GM12878 (cell line): Measurements from ENCODE around the gene AP2S1. TPM values are rescaled to one million over a fixed set of nuclear protein-coding genes. Genes with fewer than 3 reads are reported as not detected.

ENCODE experiments used
- ATAC-seq: fragments of 200-7000 bp; cut with Tn5 transposase; 3 replicates; pipeline ENCODE4 v1.9.1; 2020; ENCODE audit warnings: mild to moderate bottlenecking, moderate library complexity
- BruUV-seq: library from RNA; stranded (reverse); fragments of 400-500 nt; replicated peaks from 2 replicates; lab custom pipeline; 2021; lab: Mats Ljungman, UMichigan
- CTCF ChIA-PET: fragments of 300-600 bp; sonication (Branson Sonifier 250); formaldehyde crosslinking; extraction: SDS; loops from one replicate; lab custom pipeline; 2021; ENCODE audit warnings: inconsistent platforms; lab: Yijun Ruan, JAX
- POLR2A ChIA-PET: fragments of 350-600 bp; formaldehyde crosslinking; extraction: SDS; loops from one replicate; lab custom pipeline; 2021; ENCODE audit warnings: inconsistent platforms; lab: Charles Lee
- RAD21 ChIA-PET: fragments of 300-600 bp; sonication (Branson Sonifier 250); formaldehyde crosslinking; loops from one replicate; lab custom pipeline; 2023; ENCODE audit warnings: antibody characterized with exemption; ENCODE audit not compliant: unreplicated experiment; lab: Charles Lee
- SMC1A ChIA-PET: fragments of 300-600 bp; sonication (Branson Sonifier 250); formaldehyde crosslinking; loops from one replicate; lab custom pipeline; 2023; ENCODE audit not compliant: unreplicated experiment, uncharacterized antibody; lab: Charles Lee
- DNase-seq: peaks from one replicate; pipeline ENCODE4 v3.0.0-alpha.2; 2011; ENCODE audit warnings: low read depth, low spot score
- FAIRE-seq: peaks from 3 replicates; lab custom pipeline; 2011; peaks lifted over from hg19 to GRCh38; lab: Jason Lieb, UNC
- H2AFZ ChIP-seq: 2 replicates; pipeline ENCODE4 v1.6.0; 2011; ENCODE audit warnings: low read depth, low read length, control low read depth; ENCODE audit not compliant: control insufficient read depth
- H3K27ac ChIP-seq: 2 replicates; pipeline ENCODE4 v1.5.1; 2011; ENCODE audit warnings: control low read depth; ENCODE audit not compliant: control insufficient read depth, insufficient read depth
- H3K27me3 ChIP-seq, 2 experiments: replicated peaks in 1 of 2; 2 replicates each; pipeline versions ENCODE4 v1.6.0 to v1.6.1; 2011; ENCODE audit warnings: low read length in 1 of 2; ENCODE audit not compliant: control insufficient read depth in 2 of 2, insufficient read depth in 2 of 2
- H3K36me3 ChIP-seq, 2 experiments: 2 replicates each; pipeline ENCODE4 v1.5.1; 2011; ENCODE audit warnings: low read length in 1 of 2; ENCODE audit not compliant: control insufficient read depth in 2 of 2, insufficient read depth in 2 of 2
- H3K4me1 ChIP-seq: 2 replicates; pipeline ENCODE4 v1.6.1; 2011; ENCODE audit warnings: mild to moderate bottlenecking, low read length, moderate library complexity, mixed read lengths; ENCODE audit not compliant: control insufficient read depth, insufficient read depth
- H3K4me2 ChIP-seq: 2 replicates; pipeline ENCODE4 v1.6.0; 2011; ENCODE audit warnings: control low read depth; ENCODE audit not compliant: control insufficient read depth, insufficient read depth
- H3K4me3 ChIP-seq: fragments of 200-600 bp; sonication (generic); 2 replicates; pipeline ENCODE4 v1.5.1; 2016
- H3K79me2 ChIP-seq: 2 replicates; pipeline ENCODE4 v1.6.0; 2011; ENCODE audit warnings: low read length; ENCODE audit not compliant: control insufficient read depth, insufficient read depth
- H3K9ac ChIP-seq: 2 replicates; pipeline ENCODE4 v1.8.0; 2011; ENCODE audit warnings: low read length, control low read depth, mixed read lengths; ENCODE audit not compliant: control insufficient read depth, insufficient read depth
- H3K9me3 ChIP-seq: replicated peaks from 3 replicates; pipeline ENCODE4 v1.5.1; 2011; ENCODE audit warnings: mild to moderate bottlenecking, low read length; ENCODE audit not compliant: control insufficient read depth, insufficient read depth
- H4K20me1 ChIP-seq: 2 replicates; pipeline ENCODE4 v1.6.0; 2011; ENCODE audit not compliant: control insufficient read depth, insufficient read depth
- FOXK2 ChIP-seq: fragments of 450-650 bp; IDR thresholded peaks from 2 replicates; pipeline ENCODE4 v1.6.1; 2017; ENCODE audit warnings: mild to moderate bottlenecking, moderate library complexity
- GABPA ChIP-seq: IDR thresholded peaks from 2 replicates; pipeline ENCODE4 v1.6.1; 2014; ENCODE audit warnings: antibody characterized with exemption, low read depth, mild to moderate bottlenecking, inconsistent platforms
- GATAD2B ChIP-seq: fragments of 450-650 bp; conservative IDR thresholded peaks from 2 replicates; pipeline ENCODE4 v1.6.1; 2017; ENCODE audit warnings: low read depth, mild to moderate bottlenecking, moderate library complexity
- TAF1 ChIP-seq: IDR thresholded peaks from 2 replicates; pipeline ENCODE4 v1.6.1; 2011; ENCODE audit warnings: mild to moderate bottlenecking, low read depth, low read length, borderline replicate concordance
- WGBS: methylation state at CpG from one replicate; pipeline ENCODE4 v1.1.6; 2016; ENCODE audit warnings: low lambda C conversion rate; ENCODE audit not compliant: insufficient replicate concordance, insufficient coverage; ENCODE audit errors: missing lambda C conversion rate; 5-methylcytosine and 5-hydroxymethylcytosine counted together
- in situ Hi-C: fragments of 300-500 bp; cut with MboI; formaldehyde crosslinking; loops from 9 replicates; pipeline ENCODE4 v1.14.3; 2018; ENCODE audit warnings: mixed read lengths
- intact Hi-C: fragments of 100-400 bp; cut with micrococcal nuclease; formaldehyde crosslinking; loops from one replicate; pipeline ENCODE4 v1.14.2; 2022; ENCODE audit not compliant: unreplicated experiment
- polyA plus RNA-seq, 11 experiments: library from polyadenylated mRNA; depleted of rRNA in 4 of 11; unstranded in 6 of 11; stranded (reverse) in 5 of 11; fragments of >200 nt; fragmentation: Nextera tagmentation in 4 of 11; fragmentation: Illumina TruSeq in 1 of 11; extraction: Ambion mirVana in 4 of 11; extraction: Trizol in 1 of 11; gene quantifications; 1 replicate in 1 of 11; 2 replicates in 10 of 11; pipeline versions ENCODE4 v1.2.1 to v1.2.3, GENCODE V29; 2011 to 2016; ENCODE audit warnings: inconsistent platforms in 2 of 11, missing spikeins in 2 of 11, low read depth in 1 of 11
- total RNA-seq, 4 experiments: library from RNA; depleted of rRNA in 3 of 4; stranded (reverse); fragments of >200 nt in 3 of 4; fragmentation: Illumina TruSeq in 1 of 4; extraction: Trizol in 1 of 4; gene quantifications; 2 replicates each; pipeline versions ENCODE4 v1.2.1 to v1.2.3, GENCODE V29; 2013 to 2021
- TF ChIP-seq, protein P1 (sequence below): fragments of 450-650 bp; IDR thresholded peaks from 2 replicates; pipeline ENCODE4 v1.6.1; 2016; ENCODE audit warnings: mild to moderate bottlenecking
- TF ChIP-seq, protein P2 (sequence below): fragments of 450-650 bp; IDR thresholded peaks from 2 replicates; pipeline ENCODE4 v1.6.1; 2018; ENCODE audit warnings: borderline replicate concordance, mild to moderate bottlenecking; ENCODE audit not compliant: partially characterized antibody
- TF ChIP-seq, protein P3 (sequence below): fragments of 450-650 bp; formaldehyde crosslinking; IDR thresholded peaks from 2 replicates; pipeline ENCODE4 v1.4.0; 2020; ENCODE audit warnings: mild to moderate bottlenecking, moderate library complexity

Gene AP2S1
- total and polyA plus RNA-seq, 10 of the 15 experiments (the other 5 are each of a cell fraction or from before 2014, with no cell fraction given) = 10.8 to 239 (median 104) TPM

DNA sequence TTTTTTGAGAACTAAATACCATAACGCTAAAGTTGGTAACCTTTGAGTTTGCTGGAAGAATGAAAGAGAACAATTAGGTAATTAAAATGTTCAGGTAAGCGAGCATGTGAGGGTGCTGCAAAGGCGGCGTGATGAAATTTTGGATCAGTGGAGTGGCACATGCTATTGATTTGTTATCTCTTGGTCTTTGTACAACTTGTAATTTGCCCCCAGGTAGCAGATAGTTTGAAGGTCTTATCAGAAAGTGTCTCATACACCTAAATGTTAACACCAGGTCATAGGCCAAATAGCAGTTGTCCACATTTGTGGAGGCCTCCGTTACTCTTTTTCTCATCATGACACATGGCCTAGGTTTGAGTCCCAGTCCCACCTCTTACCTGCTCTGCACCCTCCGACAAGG, 25.0 kb upstream of the AP2S1 start (continued):
- TF ChIP-seq, protein P1, sequence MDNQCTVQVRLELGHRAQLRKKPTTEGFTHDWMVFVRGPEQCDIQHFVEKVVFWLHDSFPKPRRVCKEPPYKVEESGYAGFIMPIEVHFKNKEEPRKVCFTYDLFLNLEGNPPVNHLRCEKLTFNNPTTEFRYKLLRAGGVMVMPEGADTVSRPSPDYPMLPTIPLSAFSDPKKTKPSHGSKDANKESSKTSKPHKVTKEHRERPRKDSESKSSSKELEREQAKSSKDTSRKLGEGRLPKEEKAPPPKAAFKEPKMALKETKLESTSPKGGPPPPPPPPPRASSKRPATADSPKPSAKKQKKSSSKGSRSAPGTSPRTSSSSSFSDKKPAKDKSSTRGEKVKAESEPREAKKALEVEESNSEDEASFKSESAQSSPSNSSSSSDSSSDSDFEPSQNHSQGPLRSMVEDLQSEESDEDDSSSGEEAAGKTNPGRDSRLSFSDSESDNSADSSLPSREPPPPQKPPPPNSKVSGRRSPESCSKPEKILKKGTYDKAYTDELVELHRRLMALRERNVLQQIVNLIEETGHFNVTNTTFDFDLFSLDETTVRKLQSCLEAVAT = no peak
- no peak for TF ChIP-seq TAF1
- TF ChIP-seq, protein P2, sequence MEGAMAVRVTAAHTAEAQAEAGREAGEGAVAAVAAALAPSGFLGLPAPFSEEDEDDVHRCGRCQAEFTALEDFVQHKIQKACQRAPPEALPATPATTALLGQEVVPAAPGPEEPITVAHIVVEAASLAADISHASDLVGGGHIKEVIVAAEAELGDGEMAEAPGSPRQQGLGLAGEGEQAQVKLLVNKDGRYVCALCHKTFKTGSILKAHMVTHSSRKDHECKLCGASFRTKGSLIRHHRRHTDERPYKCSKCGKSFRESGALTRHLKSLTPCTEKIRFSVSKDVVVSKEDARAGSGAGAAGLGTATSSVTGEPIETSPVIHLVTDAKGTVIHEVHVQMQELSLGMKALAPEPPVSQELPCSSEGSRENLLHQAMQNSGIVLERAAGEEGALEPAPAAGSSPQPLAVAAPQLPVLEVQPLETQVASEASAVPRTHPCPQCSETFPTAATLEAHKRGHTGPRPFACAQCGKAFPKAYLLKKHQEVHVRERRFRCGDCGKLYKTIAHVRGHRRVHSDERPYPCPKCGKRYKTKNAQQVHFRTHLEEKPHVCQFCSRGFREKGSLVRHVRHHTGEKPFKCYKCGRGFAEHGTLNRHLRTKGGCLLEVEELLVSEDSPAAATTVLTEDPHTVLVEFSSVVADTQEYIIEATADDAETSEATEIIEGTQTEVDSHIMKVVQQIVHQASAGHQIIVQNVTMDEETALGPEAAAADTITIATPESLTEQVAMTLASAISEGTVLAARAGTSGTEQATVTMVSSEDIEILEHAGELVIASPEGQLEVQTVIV = no peak
- no peak for TF ChIP-seq FOXK2
- no peak for TF ChIP-seq GABPA
- TF ChIP-seq, all 136 proteins: peak for 0

DNA sequence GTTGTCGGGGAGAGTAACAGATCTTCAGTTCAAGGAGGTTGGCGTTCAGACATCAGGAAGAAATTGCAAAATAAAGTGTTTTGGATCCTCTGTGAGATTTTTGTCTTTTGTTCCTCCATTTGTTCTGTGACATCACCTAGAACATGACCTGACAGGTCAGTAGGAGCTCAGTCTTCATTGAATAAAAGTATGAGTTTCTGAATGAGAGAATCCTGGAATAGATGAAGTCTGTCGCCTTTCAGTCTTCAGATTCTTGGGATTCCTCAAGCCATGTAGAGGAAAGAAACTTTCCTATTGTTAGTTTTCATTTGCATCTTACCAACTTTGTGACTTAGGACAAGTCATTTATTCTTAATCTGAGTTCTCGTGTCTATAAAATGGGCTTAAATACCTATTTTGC, 24.6 kb upstream of the AP2S1 start:
- ChIA-PET POLR2A (no interaction called here), SMC1A (no interaction called here), RAD21 (no interaction called here), CTCF (interaction anchor here (1.7 kb wide), 1 partner anchor 19 kb away, joined by 4 read pairs; no protein-coding TSS in a partner anchor)
- no peak for FAIRE-seq
- Histone ChIP-seq H3K9me3 (no peaks in the 10 kb centered on the region; the same call in 2 of the 3 replicates), H2AFZ (no peak overlapping the region), H3K9ac (no peak overlapping the region), H3K36me3 (peaks cover 0 to 6% of the 10 kb centered on the region in 2 experiments; a peak in 1 of 4 replicates), H3K4me2 (no peak overlapping the region), H3K4me3 (no peak overlapping the region), H3K27ac (no peak overlapping the region), H3K79me2 (peaks cover 19% of the 10 kb centered on the region), H3K4me1 (no peaks in the 10 kb centered on the region), H4K20me1 (no peaks in the 10 kb centered on the region; the same call in 1 of the 2 replicates), H3K27me3 (no peaks in the 10 kb centered on the region)
- DNase-seq = no peak
- no TSS peak for BruUV-seq
- intact Hi-C loops = no loop called here
- TF ChIP-seq, protein P3, sequence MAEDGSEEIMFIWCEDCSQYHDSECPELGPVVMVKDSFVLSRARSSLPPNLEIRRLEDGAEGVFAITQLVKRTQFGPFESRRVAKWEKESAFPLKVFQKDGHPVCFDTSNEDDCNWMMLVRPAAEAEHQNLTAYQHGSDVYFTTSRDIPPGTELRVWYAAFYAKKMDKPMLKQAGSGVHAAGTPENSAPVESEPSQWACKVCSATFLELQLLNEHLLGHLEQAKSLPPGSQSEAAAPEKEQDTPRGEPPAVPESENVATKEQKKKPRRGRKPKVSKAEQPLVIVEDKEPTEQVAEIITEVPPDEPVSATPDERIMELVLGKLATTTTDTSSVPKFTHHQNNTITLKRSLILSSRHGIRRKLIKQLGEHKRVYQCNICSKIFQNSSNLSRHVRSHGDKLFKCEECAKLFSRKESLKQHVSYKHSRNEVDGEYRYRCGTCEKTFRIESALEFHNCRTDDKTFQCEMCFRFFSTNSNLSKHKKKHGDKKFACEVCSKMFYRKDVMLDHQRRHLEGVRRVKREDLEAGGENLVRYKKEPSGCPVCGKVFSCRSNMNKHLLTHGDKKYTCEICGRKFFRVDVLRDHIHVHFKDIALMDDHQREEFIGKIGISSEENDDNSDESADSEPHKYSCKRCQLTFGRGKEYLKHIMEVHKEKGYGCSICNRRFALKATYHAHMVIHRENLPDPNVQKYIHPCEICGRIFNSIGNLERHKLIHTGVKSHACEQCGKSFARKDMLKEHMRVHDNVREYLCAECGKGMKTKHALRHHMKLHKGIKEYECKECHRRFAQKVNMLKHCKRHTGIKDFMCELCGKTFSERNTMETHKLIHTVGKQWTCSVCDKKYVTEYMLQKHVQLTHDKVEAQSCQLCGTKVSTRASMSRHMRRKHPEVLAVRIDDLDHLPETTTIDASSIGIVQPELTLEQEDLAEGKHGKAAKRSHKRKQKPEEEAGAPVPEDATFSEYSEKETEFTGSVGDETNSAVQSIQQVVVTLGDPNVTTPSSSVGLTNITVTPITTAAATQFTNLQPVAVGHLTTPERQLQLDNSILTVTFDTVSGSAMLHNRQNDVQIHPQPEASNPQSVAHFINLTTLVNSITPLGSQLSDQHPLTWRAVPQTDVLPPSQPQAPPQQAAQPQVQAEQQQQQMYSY = no peak
- no peak for TF ChIP-seq GATAD2B
- WGBS = 63% methylated on average over 4 of the region's 4 CpGs
- in situ Hi-C loops = no loop called here
- no peak for ATAC-seq
